ENCODE measurements around the gene ANKS1B. TPM values are rescaled to one million over a fixed set of nuclear protein-coding genes. Genes with fewer than 3 reads are reported as not detected.

ANKS1B gene
- polyA plus RNA-seq, 3 donors = not detected

- Histone ChIP-seq H4K20me1 (ENCODE audit: insufficient read depth, low read length) (no peaks in the 10 kb centered on the region), H3K36me3 (replicated peaks in 1 of 2; ENCODE audit: control insufficient read depth in 1 of 2, insufficient read depth in 2 of 2, low read length in 2 of 2) (no peaks in the 10 kb centered on the region), H3K27me3 (ENCODE audit: control insufficient read depth in 2 of 2, insufficient read depth in 2 of 2, low read length in 2 of 2) (no peaks in the 10 kb centered on the region), H3K9me3 (replicated peaks in 1 of 2; ENCODE audit: control insufficient read depth in 1 of 2, insufficient read depth in 1 of 2, low read length in 2 of 2) (no peaks in the 10 kb centered on the region), H3K9ac (ENCODE audit: insufficient read depth, low read length, poor library complexity, severe bottlenecking) (no peak overlapping the region), H3K27ac (ENCODE audit: low read depth in 1 of 2, low read length in 2 of 2) (no peak overlapping the region), H3K79me2 (ENCODE audit: insufficient read depth, low read length) (no peaks in the 10 kb centered on the region), H3K4me1 (ENCODE audit: control insufficient read depth in 1 of 2, insufficient read depth in 2 of 2, low read length in 2 of 2) (no peaks in the 10 kb centered on the region), H3K4me3 (replicated peaks in 1 of 3; ENCODE audit: low read depth in 2 of 3, low read length in 3 of 3) (no peak overlapping the region), H2AFZ (ENCODE audit: insufficient read depth, low read depth, low read length, poor library complexity, severe bottlenecking) (no peak overlapping the region), H3K4me2 (replicated peaks; ENCODE audit: extremely low read depth, low read length, poor library complexity, severe bottlenecking) (no peak overlapping the region)
- intact Hi-C loops (cut with micrococcal nuclease) = no loop called here
- H3K27me3 Mint-ChIP-seq (ENCODE audit: low read depth in 3 of 3) = peaks cover 1 to 7% (median 3%) of the 10 kb centered on the region in 3 donors
- no peak for DNase-seq
- peaks cover 0 to 5% (median 1%) of the 10 kb centered on the region in 7 donors for H3K9me3 Mint-ChIP-seq
- no peaks in the 10 kb centered on the region for H3K4me1 Mint-ChIP-seq
- H3K27ac Mint-ChIP-seq = no peak overlapping the region
- TF ChIP-seq CTCF (IDR thresholded peaks at IDR 0.05) = no peak
- H3K4me3 Mint-ChIP-seq = no peak overlapping the region
- no peaks in the 10 kb centered on the region for H3K36me3 Mint-ChIP-seq
Observed at GRCh38 chr12:98922871-98923270, 1061.9 kb downstream of the ANKS1B start.

GRCh38 chr12:98918176-98918863 lies 1066.4 kb downstream of the ANKS1B start:
- no peaks in the 10 kb centered on the region for H3K4me1 ChIP-seq (ENCODE audit: control insufficient read depth in 1 of 2, insufficient read depth in 2 of 2, low read length in 2 of 2)
- no peak overlapping the region for H3K9ac ChIP-seq (ENCODE audit: insufficient read depth, low read length, poor library complexity, severe bottlenecking)
- no peaks in the 10 kb centered on the region for H3K79me2 ChIP-seq (ENCODE audit: insufficient read depth, low read length)
- Mint-ChIP-seq H3K4me3 (no peak overlapping the region), H3K27ac (no peak overlapping the region), H3K27me3 (ENCODE audit: low read depth in 3 of 3) (peaks cover 0 to 6% (median 0%) of the 10 kb centered on the region in 3 donors), H3K9me3 (peaks cover 0 to 5% (median 0%) of the 10 kb centered on the region in 7 donors), H3K36me3 (no peaks in the 10 kb centered on the region), H3K4me1 (no peaks in the 10 kb centered on the region)
- no peak overlapping the region for H3K27ac ChIP-seq (ENCODE audit: low read depth in 1 of 2, low read length in 2 of 2)
- H3K9me3 ChIP-seq (replicated peaks in 1 of 2; ENCODE audit: control insufficient read depth in 1 of 2, insufficient read depth in 1 of 2, low read length in 2 of 2) = no peaks in the 10 kb centered on the region
- H3K4me2 ChIP-seq (replicated peaks; ENCODE audit: extremely low read depth, low read length, poor library complexity, severe bottlenecking) = no peak overlapping the region
- no peaks in the 10 kb centered on the region for H3K36me3 ChIP-seq (replicated peaks in 1 of 2; ENCODE audit: control insufficient read depth in 1 of 2, insufficient read depth in 2 of 2, low read length in 2 of 2)
- H4K20me1 ChIP-seq (ENCODE audit: insufficient read depth, low read length) = no peaks in the 10 kb centered on the region
- H2AFZ ChIP-seq (ENCODE audit: insufficient read depth, low read depth, low read length, poor library complexity, severe bottlenecking) = no peak overlapping the region
- intact Hi-C loops (cut with micrococcal nuclease) = no loop called here
- H3K27me3 ChIP-seq (ENCODE audit: control insufficient read depth in 2 of 2, insufficient read depth in 2 of 2, low read length in 2 of 2) = no peaks in the 10 kb centered on the region
- H3K4me3 ChIP-seq (replicated peaks in 1 of 3; ENCODE audit: low read depth in 2 of 3, low read length in 3 of 3) = no peak overlapping the region
- DNase-seq = no peak
- TF ChIP-seq CTCF (IDR thresholded peaks at IDR 0.05) = no peak
- WGBS (ENCODE audit: insufficient coverage) = 100% methylated on average over 1 of the region's 7 CpGs

Measured in CD14-positive monocyte (primary cell).